ENCODE measurements around the gene KCNB1.

KCNB1 gene

GRCh38 chr20:49519777-49520359 lies 37.4 kb upstream of the KCNB1 start:
- Histone ChIP-seq H3K4me2 (ENCODE audit: low read depth, low read length, poor library complexity, severe bottlenecking) (no peak overlapping the region), H3K27me3 (ENCODE audit: insufficient read depth, low read length, poor library complexity, severe bottlenecking) (peaks cover 5% of the 10 kb centered on the region), H3K9me2 (replicated peaks; ENCODE audit: low read depth, low read length) (no peaks in the 10 kb centered on the region), H3K79me2 (ENCODE audit: insufficient read depth, low read length) (no peaks in the 10 kb centered on the region), H3K36me3 (ENCODE audit: insufficient read depth, low read length) (no peaks in the 10 kb centered on the region), H3K4me3 (ENCODE audit: low read length, poor library complexity, severe bottlenecking) (no peak overlapping the region), H4K20me1 (ENCODE audit: insufficient read depth, low read length, poor library complexity, severe bottlenecking) (no peaks in the 10 kb centered on the region), H3F3A (ENCODE audit: low read depth) (no peaks in the 10 kb centered on the region), H2AFZ (ENCODE audit: low read length) (no peak overlapping the region), H3K4me1 (ENCODE audit: insufficient read depth, low read length, poor library complexity, severe bottlenecking) (no peaks in the 10 kb centered on the region), H3K9me3 (ENCODE audit: insufficient read depth, low read depth, low read length) (no peaks in the 10 kb centered on the region), H3K9ac (ENCODE audit: low read depth, low read length, poor library complexity, severe bottlenecking) (no peak overlapping the region)
- TF ChIP-seq CTCF (conservative IDR thresholded peaks at IDR 0.05; ENCODE audit: low read length) (no peak; the same call in 1 of the 2 replicates), EZH2phosphoT487 (IDR thresholded peaks at IDR 0.05; ENCODE audit: borderline replicate concordance) (no peak)

DNA sequence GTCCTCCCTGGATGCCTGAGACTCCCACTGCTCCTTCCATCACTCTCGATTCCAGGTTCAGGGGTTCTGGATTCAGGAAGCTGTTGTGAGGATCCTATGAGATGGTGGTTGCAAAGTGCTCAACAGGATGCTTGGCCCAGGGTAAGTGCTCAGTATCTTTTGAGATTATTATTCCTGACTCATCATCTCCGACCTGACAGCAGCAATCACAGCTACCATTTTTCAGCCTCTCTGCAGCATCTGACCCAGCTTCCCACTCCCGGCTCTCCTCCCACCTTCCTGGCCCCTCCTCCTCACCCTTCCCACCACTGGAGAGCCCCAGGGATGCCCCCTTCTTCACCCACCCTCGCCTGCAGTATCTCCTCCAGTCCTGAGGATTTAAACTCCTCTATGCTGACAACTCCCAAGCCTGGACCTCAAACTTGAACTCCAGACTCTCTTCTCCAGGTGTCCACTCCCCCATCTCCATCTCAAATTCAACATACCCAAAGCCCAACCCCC lies 36.8 kb upstream of the KCNB1 start:
- Histone ChIP-seq H3K4me3 (ENCODE audit: low read length, poor library complexity, severe bottlenecking) (no peak overlapping the region), H3K9me2 (replicated peaks; ENCODE audit: low read depth, low read length) (no peaks in the 10 kb centered on the region), H4K20me1 (ENCODE audit: insufficient read depth, low read length, poor library complexity, severe bottlenecking) (no peaks in the 10 kb centered on the region), H2AFZ (ENCODE audit: low read length) (no peak overlapping the region), H3K9me3 (ENCODE audit: insufficient read depth, low read depth, low read length) (no peaks in the 10 kb centered on the region), H3K4me2 (ENCODE audit: low read depth, low read length, poor library complexity, severe bottlenecking) (no peak overlapping the region), H3K36me3 (ENCODE audit: insufficient read depth, low read length) (no peaks in the 10 kb centered on the region), H3K27me3 (ENCODE audit: insufficient read depth, low read length, poor library complexity, severe bottlenecking) (peaks cover 5% of the 10 kb centered on the region), H3K79me2 (ENCODE audit: insufficient read depth, low read length) (no peaks in the 10 kb centered on the region), H3F3A (ENCODE audit: low read depth) (no peaks in the 10 kb centered on the region), H3K4me1 (ENCODE audit: insufficient read depth, low read length, poor library complexity, severe bottlenecking) (no peaks in the 10 kb centered on the region), H3K9ac (ENCODE audit: low read depth, low read length, poor library complexity, severe bottlenecking) (no peak overlapping the region)
- TF ChIP-seq EZH2phosphoT487 (IDR thresholded peaks at IDR 0.05; ENCODE audit: borderline replicate concordance) (no peak), CTCF (conservative IDR thresholded peaks at IDR 0.05; ENCODE audit: low read length) (no peak)

- Histone ChIP-seq H3F3A (ENCODE audit: low read depth) (no peaks in the 10 kb centered on the region), H3K4me1 (ENCODE audit: insufficient read depth, low read length, poor library complexity, severe bottlenecking) (no peaks in the 10 kb centered on the region), H3K4me2 (ENCODE audit: low read depth, low read length, poor library complexity, severe bottlenecking) (no peak overlapping the region), H2AFZ (ENCODE audit: low read length) (no peak overlapping the region), H3K9ac (ENCODE audit: low read depth, low read length, poor library complexity, severe bottlenecking) (no peak overlapping the region), H3K79me2 (ENCODE audit: insufficient read depth, low read length) (no peaks in the 10 kb centered on the region), H3K27me3 (ENCODE audit: insufficient read depth, low read length, poor library complexity, severe bottlenecking) (peaks cover 5% of the 10 kb centered on the region), H3K4me3 (ENCODE audit: low read length, poor library complexity, severe bottlenecking) (no peak overlapping the region), H3K9me2 (replicated peaks; ENCODE audit: low read depth, low read length) (no peaks in the 10 kb centered on the region), H3K36me3 (ENCODE audit: insufficient read depth, low read length) (no peaks in the 10 kb centered on the region), H4K20me1 (ENCODE audit: insufficient read depth, low read length, poor library complexity, severe bottlenecking) (no peaks in the 10 kb centered on the region), H3K9me3 (ENCODE audit: insufficient read depth, low read depth, low read length) (no peaks in the 10 kb centered on the region)
- TF ChIP-seq EZH2phosphoT487 (IDR thresholded peaks at IDR 0.05; ENCODE audit: borderline replicate concordance) = no peak
- TF ChIP-seq CTCF (conservative IDR thresholded peaks at IDR 0.05; ENCODE audit: low read length) = no peak
Observed at GRCh38 chr20:49518576-49518975, 36.1 kb upstream of the KCNB1 start.

Data from Loucy (cell line).